Activated naive CD8-positive, alpha-beta T cell treated with anti-CD3 and anti-CD28 coated beads for 36 hours (primary cell): ENCODE data around the gene NR1I2. TPM values are rescaled to one million over a fixed set of nuclear protein-coding genes. Genes with fewer than 3 reads are reported as not detected.

Experiments
- DNase-seq: peaks from one replicate; pipeline ENCODE4 v3.0.0; 2021
- H3K27ac Mint-ChIP-seq: one replicate; pipeline ENCODE4 v1.8.0; 2022; ENCODE audit warnings: mild to moderate bottlenecking, moderate library complexity, mixed read lengths
- H3K27me3 Mint-ChIP-seq: one replicate; pipeline ENCODE4 v1.8.0; 2022; ENCODE audit warnings: mild to moderate bottlenecking, mixed read lengths
- H3K36me3 Mint-ChIP-seq: one replicate; pipeline ENCODE4 v1.8.0; 2021; ENCODE audit warnings: mild to moderate bottlenecking, mixed read lengths
- H3K4me1 Mint-ChIP-seq: one replicate; pipeline ENCODE4 v1.8.0; 2021; ENCODE audit warnings: mixed read lengths
- H3K4me3 Mint-ChIP-seq: one replicate; pipeline ENCODE4 v1.8.0; 2022; ENCODE audit warnings: mild to moderate bottlenecking, moderate library complexity, mixed read lengths
- H3K9me3 Mint-ChIP-seq: one replicate; pipeline ENCODE4 v1.8.0; 2022; ENCODE audit warnings: mixed read lengths
- total RNA-seq, 2 experiments: library from RNA; stranded (reverse); gene quantifications; one replicate each; pipeline ENCODE4 v1.2.3, GENCODE V29; 2021

NR1I2 gene
- total RNA-seq, 2 experiments from 2014 or later = 1.2 to 1.4 TPM

GRCh38 chr3:119826711-119827608, 45.1 kb downstream of the NR1I2 start:
- H3K27me3 Mint-ChIP-seq = no peaks in the 10 kb centered on the region
- H3K36me3 Mint-ChIP-seq = peaks cover 4% of the 10 kb centered on the region
- H3K4me3 Mint-ChIP-seq = no peak overlapping the region
- H3K27ac Mint-ChIP-seq = no peak overlapping the region
- H3K4me1 Mint-ChIP-seq = no peaks in the 10 kb centered on the region
- no peaks in the 10 kb centered on the region for H3K9me3 Mint-ChIP-seq
- DNase-seq = no peak

- Mint-ChIP-seq H3K36me3 (peaks cover 4% of the 10 kb centered on the region), H3K27me3 (no peaks in the 10 kb centered on the region), H3K27ac (no peak overlapping the region), H3K9me3 (no peaks in the 10 kb centered on the region), H3K4me1 (peaks cover under 1% of the 10 kb centered on the region), H3K4me3 (no peak overlapping the region)
- DNase-seq = no peak
Observed at GRCh38 chr3:119829420-119829819, 47.5 kb downstream of the NR1I2 start.

GRCh38 chr3:119831022-119831421, 49.1 kb downstream of the NR1I2 start:
- no peak for DNase-seq
- H3K27me3 Mint-ChIP-seq = no peaks in the 10 kb centered on the region
- no peaks in the 10 kb centered on the region for H3K9me3 Mint-ChIP-seq
- no peak overlapping the region for H3K27ac Mint-ChIP-seq
- H3K36me3 Mint-ChIP-seq = peaks cover 1% of the 10 kb centered on the region
- H3K4me3 Mint-ChIP-seq = no peak overlapping the region
- H3K4me1 Mint-ChIP-seq = peaks cover 7% of the 10 kb centered on the region

- Mint-ChIP-seq H3K36me3 (peaks cover 3% of the 10 kb centered on the region), H3K4me1 (peaks cover 7% of the 10 kb centered on the region), H3K4me3 (no peak overlapping the region), H3K9me3 (no peaks in the 10 kb centered on the region), H3K27ac (no peak overlapping the region), H3K27me3 (no peaks in the 10 kb centered on the region)
- no peak for DNase-seq
Observed at GRCh38 chr3:119831941-119832371, 50.1 kb downstream of the NR1I2 start.

GRCh38 chr3:119834754-119835370, 53.0 kb downstream of the NR1I2 start:
- DNase-seq = no peak
- Mint-ChIP-seq H3K36me3 (peaks cover 7% of the 10 kb centered on the region), H3K4me1 (peaks cover 7% of the 10 kb centered on the region), H3K27me3 (no peaks in the 10 kb centered on the region), H3K4me3 (no peak overlapping the region), H3K9me3 (no peaks in the 10 kb centered on the region), H3K27ac (no peak overlapping the region)

- Mint-ChIP-seq H3K27ac (no peak overlapping the region), H3K4me3 (no peak overlapping the region), H3K36me3 (peaks cover 7% of the 10 kb centered on the region), H3K9me3 (no peaks in the 10 kb centered on the region), H3K27me3 (no peaks in the 10 kb centered on the region), H3K4me1 (peaks cover 7% of the 10 kb centered on the region)
- no peak for DNase-seq
Observed at GRCh38 chr3:119835556-119835955, 53.7 kb downstream of the NR1I2 start.

- no peak for DNase-seq
- peaks cover 10% of the 10 kb centered on the region for H3K9me3 Mint-ChIP-seq
- no peak overlapping the region for H3K27ac Mint-ChIP-seq
- H3K4me1 Mint-ChIP-seq = peaks cover 2% of the 10 kb centered on the region
- no peak overlapping the region for H3K4me3 Mint-ChIP-seq
- no peaks in the 10 kb centered on the region for H3K27me3 Mint-ChIP-seq
- H3K36me3 Mint-ChIP-seq = peaks cover 42% of the 10 kb centered on the region
Observed at GRCh38 chr3:119841808-119842471, 60.0 kb downstream of the NR1I2 start.

- no peak for DNase-seq
- Mint-ChIP-seq H3K36me3 (peaks cover 55% of the 10 kb centered on the region), H3K27me3 (no peaks in the 10 kb centered on the region), H3K9me3 (peaks cover 13% of the 10 kb centered on the region), H3K4me3 (no peak overlapping the region), H3K27ac (no peak overlapping the region), H3K4me1 (peaks cover 3% of the 10 kb centered on the region)
Observed at GRCh38 chr3:119849126-119849525, 67.2 kb downstream of the NR1I2 start.

- H3K9me3 Mint-ChIP-seq = peaks cover 22% of the 10 kb centered on the region
- H3K27ac Mint-ChIP-seq = no peak overlapping the region
- no peak overlapping the region for H3K4me3 Mint-ChIP-seq
- H3K36me3 Mint-ChIP-seq = peaks cover 71% of the 10 kb centered on the region
- peaks cover 4% of the 10 kb centered on the region for H3K4me1 Mint-ChIP-seq
- H3K27me3 Mint-ChIP-seq = no peaks in the 10 kb centered on the region
- DNase-seq = no peak
Observed at GRCh38 chr3:119856695-119857094, 74.8 kb downstream of the NR1I2 start.

- Mint-ChIP-seq H3K27me3 (no peaks in the 10 kb centered on the region), H3K9me3 (peaks cover 19% of the 10 kb centered on the region), H3K4me3 (no peak overlapping the region), H3K27ac (no peak overlapping the region), H3K4me1 (peaks cover 10% of the 10 kb centered on the region), H3K36me3 (peaks cover 76% of the 10 kb centered on the region)
- no peak for DNase-seq
Observed at GRCh38 chr3:119858957-119859356, 77.1 kb downstream of the NR1I2 start.

GRCh38 chr3:119859728-119860127, 77.8 kb downstream of the NR1I2 start:
- DNase-seq = no peak
- Mint-ChIP-seq H3K4me1 (peaks cover 10% of the 10 kb centered on the region), H3K9me3 (peaks cover 16% of the 10 kb centered on the region), H3K36me3 (peaks cover 71% of the 10 kb centered on the region), H3K27ac (no peak overlapping the region), H3K4me3 (no peak overlapping the region), H3K27me3 (no peaks in the 10 kb centered on the region)

- no peak for DNase-seq
- peaks cover 10% of the 10 kb centered on the region for H3K4me1 Mint-ChIP-seq
- peaks cover 10% of the 10 kb centered on the region for H3K9me3 Mint-ChIP-seq
- H3K27ac Mint-ChIP-seq = no peak overlapping the region
- no peaks in the 10 kb centered on the region for H3K27me3 Mint-ChIP-seq
- H3K4me3 Mint-ChIP-seq = no peak overlapping the region
- peaks cover 63% of the 10 kb centered on the region for H3K36me3 Mint-ChIP-seq
Observed at GRCh38 chr3:119861681-119862080, 79.8 kb downstream of the NR1I2 start.

- peaks cover 7% of the 10 kb centered on the region for H3K9me3 Mint-ChIP-seq
- DNase-seq = no peak
- peaks cover 6% of the 10 kb centered on the region for H3K4me1 Mint-ChIP-seq
- H3K4me3 Mint-ChIP-seq = no peak overlapping the region
- H3K36me3 Mint-ChIP-seq = peaks cover 55% of the 10 kb centered on the region
- H3K27me3 Mint-ChIP-seq = no peaks in the 10 kb centered on the region
- no peak overlapping the region for H3K27ac Mint-ChIP-seq
Observed at GRCh38 chr3:119862616-119863015, 80.7 kb downstream of the NR1I2 start.

GRCh38 chr3:119864476-119864875, 82.6 kb downstream of the NR1I2 start:
- Mint-ChIP-seq H3K4me1 (peaks cover 11% of the 10 kb centered on the region), H3K4me3 (no peak overlapping the region), H3K27ac (no peak overlapping the region), H3K36me3 (peaks cover 44% of the 10 kb centered on the region), H3K27me3 (no peaks in the 10 kb centered on the region), H3K9me3 (no peaks in the 10 kb centered on the region)
- DNase-seq = no peak
